Neural cell (in vitro differentiated cells): ENCODE results near the gene MAP2K6. TPM values are rescaled to one million over a fixed set of nuclear protein-coding genes. Genes with fewer than 3 reads are reported as not detected.

ENCODE experiments used
- H2AFZ ChIP-seq: fragments of 200-600, 300-800 bp; sonication (generic), shearing (Covaris generic); 2 replicates; pipeline ENCODE4 v1.6.0; 2014; ENCODE audit warnings: low read depth, mild to moderate bottlenecking, antibody characterized with exemption, low read length, moderate library complexity
- H3F3A ChIP-seq: fragments of 200-600 bp; shearing (Covaris generic); 2 replicates; pipeline ENCODE4 v1.6.1; 2016; ENCODE audit warnings: mild to moderate bottlenecking, moderate library complexity, mixed read lengths, antibody characterized with exemption, low read length; ENCODE audit not compliant: insufficient read depth, poor library complexity, severe bottlenecking
- H3K27ac ChIP-seq: fragments of 200-600, 300-800 bp; sonication (generic), shearing (Covaris generic); 2 replicates; pipeline ENCODE4 v1.5.1; 2014; ENCODE audit warnings: mild to moderate bottlenecking, low read length, moderate library complexity
- H3K27me3 ChIP-seq: fragments of 300-800, 200-600 bp; sonication (generic), shearing (Covaris generic); 2 replicates; pipeline ENCODE4 v1.6.0; 2014; ENCODE audit warnings: mild to moderate bottlenecking, low read depth, low read length, moderate library complexity; ENCODE audit not compliant: insufficient read depth
- H3K36me3 ChIP-seq: fragments of 300-800, 200-600 bp; sonication (generic), shearing (Covaris generic); 2 replicates; pipeline ENCODE4 v1.5.1; 2014; ENCODE audit warnings: mild to moderate bottlenecking, antibody characterized with exemption, low read length, moderate library complexity; ENCODE audit not compliant: insufficient read depth
- H3K4me2 ChIP-seq: fragments of 300-800, 200-600 bp; sonication (generic), shearing (Covaris generic); 2 replicates; pipeline ENCODE4 v1.6.0; 2014; ENCODE audit warnings: mild to moderate bottlenecking, low read length
- H3K4me3 ChIP-seq: fragments of 300-800, 200-600 bp; sonication (generic), shearing (Covaris generic); 2 replicates; pipeline ENCODE4 v1.5.1; 2014; ENCODE audit warnings: mild to moderate bottlenecking, low read length, moderate library complexity
- H3K79me2 ChIP-seq: fragments of 200-600 bp; shearing (Covaris generic); replicated peaks from 2 replicates; pipeline ENCODE4 v1.6.0; 2014; ENCODE audit warnings: mild to moderate bottlenecking, low read length, moderate library complexity; ENCODE audit not compliant: insufficient read depth
- H3K9ac ChIP-seq: fragments of 300-800, 200-600 bp; sonication (generic), shearing (Covaris generic); 2 replicates; pipeline ENCODE4 v1.6.1; 2016; ENCODE audit warnings: mild to moderate bottlenecking, low read length, mixed read lengths
- H3K9me2 ChIP-seq: fragments of 200-600 bp; shearing (Covaris generic); 2 replicates; pipeline ENCODE4 v1.6.1; 2016; ENCODE audit warnings: mild to moderate bottlenecking, low read length, mixed read lengths; ENCODE audit not compliant: insufficient read depth
- H3K9me3 ChIP-seq: fragments of 200-600, 300-800 bp; sonication (generic), shearing (Covaris generic); 2 replicates; pipeline ENCODE4 v1.6.1; 2016; ENCODE audit warnings: mild to moderate bottlenecking, mixed run types, low read length, moderate library complexity, mixed read lengths
- H4K20me1 ChIP-seq: fragments of 200-600 bp; shearing (Covaris generic); 2 replicates; pipeline ENCODE4 v1.6.1; 2016; ENCODE audit warnings: mild to moderate bottlenecking, mixed run types; ENCODE audit not compliant: insufficient read depth
- CTCF ChIP-seq: fragments of 450-650 bp; IDR thresholded peaks from 2 replicates; pipeline ENCODE4 v1.5.1; 2014; ENCODE audit warnings: antibody characterized with exemption, mild to moderate bottlenecking, moderate library complexity; ENCODE audit not compliant: poor library complexity, severe bottlenecking
- EP300 ChIP-seq: fragments of 450-650 bp; conservative IDR thresholded peaks from 2 replicates; pipeline ENCODE4 v1.6.1; 2014; ENCODE audit warnings: antibody characterized with exemption, mild to moderate bottlenecking, moderate library complexity; ENCODE audit not compliant: poor library complexity, severe bottlenecking
- EZH2 ChIP-seq: fragments of 200-600, 300-800 bp; shearing (Covaris generic), sonication (generic); IDR thresholded peaks from 2 replicates; pipeline ENCODE4 v1.6.1; 2014; ENCODE audit warnings: antibody characterized with exemption, low read length, borderline replicate concordance, mild to moderate bottlenecking; ENCODE audit not compliant: insufficient read depth, poor library complexity, severe bottlenecking
- MXI1 ChIP-seq: fragments of 450-650 bp; conservative IDR thresholded peaks from 2 replicates; pipeline ENCODE4 v1.6.1; 2014; ENCODE audit warnings: antibody characterized with exemption, mild to moderate bottlenecking; ENCODE audit not compliant: poor library complexity, severe bottlenecking
- POLR2AphosphoS5 ChIP-seq: IDR thresholded peaks from 2 replicates; pipeline ENCODE4 v1.6.1; 2012
- RAD21 ChIP-seq: fragments of 450-650 bp; conservative IDR thresholded peaks from 2 replicates; pipeline ENCODE4 v1.6.1; 2014; ENCODE audit warnings: antibody characterized with exemption, mild to moderate bottlenecking, moderate library complexity
- REST ChIP-seq: IDR thresholded peaks from 2 replicates; pipeline ENCODE4 v1.6.1; 2012; ENCODE audit warnings: borderline replicate concordance
- SMC3 ChIP-seq: fragments of 450-650 bp; conservative IDR thresholded peaks from 2 replicates; pipeline ENCODE4 v1.6.1; 2014; ENCODE audit warnings: antibody characterized with exemption, mild to moderate bottlenecking, moderate library complexity; ENCODE audit not compliant: poor library complexity
- TAF1 ChIP-seq: IDR thresholded peaks from 2 replicates; pipeline ENCODE4 v1.6.1; 2012; ENCODE audit warnings: low read depth
- polyA plus RNA-seq: library from polyadenylated mRNA; depleted of rRNA; stranded (reverse); fragments of >200 nt; gene quantifications from 2 replicates; pipeline ENCODE4 v1.2.3, GENCODE V29; 2014

Gene MAP2K6
- polyA plus RNA-seq, 1 donor from 2014 or later: 10.5 TPM

DNA sequence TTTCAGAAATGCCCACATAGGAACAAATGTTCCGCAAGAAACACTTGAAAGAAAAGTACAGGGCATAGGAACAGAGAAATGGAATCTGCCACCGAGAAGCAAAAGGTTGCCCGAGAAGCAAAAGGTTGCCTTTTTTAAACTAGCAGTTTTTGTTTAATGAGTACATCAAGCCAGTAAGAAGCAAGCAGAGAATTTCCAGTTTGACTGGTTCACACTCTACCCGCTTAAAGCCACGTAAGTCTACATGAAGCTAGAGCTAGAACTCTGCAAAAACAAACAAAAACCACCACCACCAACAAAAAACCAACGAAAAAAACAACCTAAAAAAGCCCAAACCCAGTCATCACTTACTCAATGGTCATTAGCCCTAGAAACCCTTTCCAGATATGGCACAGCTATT is 144.3 kb downstream of the MAP2K6 start:
- Histone ChIP-seq H3K27ac (no peak overlapping the region), H2AFZ (no peak overlapping the region), H3K9me2 (no peaks in the 10 kb centered on the region), H3K27me3 (no peaks in the 10 kb centered on the region), H3K4me2 (no peak overlapping the region), H3F3A (no peaks in the 10 kb centered on the region), H4K20me1 (no peaks in the 10 kb centered on the region), H3K36me3 (no peaks in the 10 kb centered on the region), H3K4me3 (no peak overlapping the region), H3K79me2 (no peaks in the 10 kb centered on the region), H3K9ac (no peak overlapping the region), H3K9me3 (no peaks in the 10 kb centered on the region)
- TF ChIP-seq RAD21 (no peak), EZH2 (no peak), EP300 (no peak), POLR2AphosphoS5 (no peak), MXI1 (no peak), CTCF (no peak), SMC3 (no peak), TAF1 (no peak)

DNA sequence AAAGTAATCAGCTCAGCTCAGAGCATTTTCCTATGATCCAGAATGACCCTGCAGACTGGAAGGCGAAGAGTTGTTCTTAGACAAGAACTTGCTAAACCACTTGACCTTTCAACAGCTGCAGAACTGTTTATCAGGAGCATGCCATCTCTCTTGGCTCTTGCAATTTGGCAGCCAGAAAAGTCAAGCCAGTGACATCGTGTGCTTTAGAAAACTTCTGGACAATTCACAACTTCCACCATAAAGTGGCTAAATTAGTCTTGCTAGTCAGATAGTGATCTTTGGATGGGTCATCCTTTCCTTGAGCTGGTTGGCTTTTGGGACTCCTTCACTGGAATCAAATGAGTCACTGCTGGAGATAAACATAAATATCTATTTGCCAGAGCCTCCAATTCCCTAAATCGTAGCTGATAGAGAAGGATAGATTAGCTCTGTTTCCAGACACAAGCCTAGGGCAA is 146.5 kb downstream of the MAP2K6 start:
- Histone ChIP-seq H2AFZ (no peak overlapping the region), H3K9me3 (no peaks in the 10 kb centered on the region), H4K20me1 (no peaks in the 10 kb centered on the region), H3K9ac (no peak overlapping the region), H3K9me2 (no peaks in the 10 kb centered on the region), H3K4me2 (no peak overlapping the region), H3K27me3 (no peaks in the 10 kb centered on the region), H3F3A (no peaks in the 10 kb centered on the region), H3K4me3 (no peak overlapping the region), H3K27ac (no peak overlapping the region), H3K79me2 (no peaks in the 10 kb centered on the region), H3K36me3 (no peaks in the 10 kb centered on the region)
- TF ChIP-seq SMC3 (no peak), CTCF (no peak), RAD21 (no peak), MXI1 (no peak), TAF1 (no peak), EZH2 (no peak), REST (no peak), POLR2AphosphoS5 (no peak), EP300 (no peak)
